A673 (cell line): ENCODE data around the gene RHO. TPM values are rescaled to one million over a fixed set of nuclear protein-coding genes. Genes with fewer than 3 reads are reported as not detected.
A peak's percentile ranks its signal among the peaks of the same experiment; 100 is the strongest.

ENCODE experiments used
- BruUV-seq: library from RNA; stranded (reverse); fragments of 400-500 nt; replicated peaks from 2 replicates; lab custom pipeline; 2021; lab: Mats Ljungman, UMichigan
- CTCF ChIA-PET: fragments of 300-600 bp; sonication (Branson Sonifier 250); formaldehyde crosslinking; loops from one replicate; lab custom pipeline; 2022; ENCODE audit warnings: antibody characterized with exemption; lab: Charles Lee
- POLR2A ChIA-PET: fragments of 300-600 bp; sonication (Branson Sonifier 250); formaldehyde crosslinking; loops from one replicate; lab custom pipeline; 2022; ENCODE audit warnings: antibody characterized with exemption; ENCODE audit not compliant: low non-redundant PET; lab: Charles Lee
- DNase-seq: peaks from one replicate; pipeline ENCODE4 v3.0.0-alpha.2; 2015; ENCODE audit warnings: low spot score
- H3K27ac ChIP-seq: fragments of 200-600 bp; sonication (generic); 2 replicates; pipeline ENCODE4 v1.5.1; 2016; ENCODE audit warnings: mixed run types, low read depth, mild to moderate bottlenecking, mixed read lengths, antibody characterized with exemption, low read length; ENCODE audit not compliant: poor library complexity, severe bottlenecking
- H3K27me3 ChIP-seq: fragments of 200-600 bp; sonication (generic); replicated peaks from 2 replicates; pipeline ENCODE4 v1.6.1; 2017; ENCODE audit warnings: mixed run types, low read depth, mild to moderate bottlenecking, mixed read lengths, antibody characterized with exemption, low read length; ENCODE audit not compliant: insufficient read depth, poor library complexity
- H3K36me3 ChIP-seq: fragments of 200-600 bp; sonication (generic); 2 replicates; pipeline ENCODE4 v1.6.1; 2016; ENCODE audit warnings: mixed run types, mild to moderate bottlenecking, mixed read lengths, antibody characterized with exemption, low read length; ENCODE audit not compliant: insufficient read depth, poor library complexity, severe bottlenecking
- H3K4me1 ChIP-seq: fragments of 200-600 bp; sonication (generic); 2 replicates; pipeline ENCODE4 v1.6.1; 2017; ENCODE audit warnings: mixed run types, mild to moderate bottlenecking, mixed read lengths, antibody characterized with exemption, low read length; ENCODE audit not compliant: insufficient read depth, poor library complexity, severe bottlenecking
- H3K4me3 ChIP-seq: fragments of 200-600 bp; sonication (generic); 2 replicates; pipeline ENCODE4 v1.5.1; 2016; ENCODE audit warnings: low read depth, mixed run types, mild to moderate bottlenecking, mixed read lengths, low read length; ENCODE audit not compliant: poor library complexity, severe bottlenecking
- H3K9me3 ChIP-seq: fragments of 200-600 bp; sonication (generic); 2 replicates; pipeline ENCODE4 v1.6.1; 2016; ENCODE audit warnings: mixed run types, low read depth, mild to moderate bottlenecking, mixed read lengths, antibody characterized with exemption, low read length; ENCODE audit not compliant: poor library complexity, severe bottlenecking
- CTCF ChIP-seq: fragments of 300-800, 200-600 bp; sonication (generic); conservative IDR thresholded peaks from 2 replicates; pipeline ENCODE4 v1.5.1; 2017; ENCODE audit warnings: low read depth, mild to moderate bottlenecking, antibody characterized with exemption, low read length, moderate library complexity, mixed read lengths
- EZH2 ChIP-seq: fragments of 200-600 bp; sonication (generic); IDR thresholded peaks from 2 replicates; pipeline ENCODE4 v1.6.1; 2017; ENCODE audit warnings: borderline replicate concordance, low read depth, mild to moderate bottlenecking, mixed read lengths, antibody characterized with exemption, low read length; ENCODE audit not compliant: poor library complexity, severe bottlenecking
- intact Hi-C: fragments of 100-400 bp; cut with micrococcal nuclease; formaldehyde crosslinking; loops from one replicate; pipeline ENCODE4 v1.10.0; 2022; ENCODE audit not compliant: unreplicated experiment
- total RNA-seq: library from RNA; stranded (reverse); gene quantifications from 2 replicates; pipeline ENCODE4 v1.2.3, GENCODE V29; 2021

Gene RHO
- total RNA-seq, 1 experiment from 2014 or later: not detected

GRCh38 chr3:129532261-129532660 lies 3.8 kb downstream of the RHO start:
- H3K27me3 ChIP-seq: no peaks in the 10 kb centered on the region
- H3K4me3 ChIP-seq: no peak overlapping the region
- H3K27ac ChIP-seq: no peak overlapping the region
- no peaks in the 10 kb centered on the region for H3K4me1 ChIP-seq
- no peaks in the 10 kb centered on the region for H3K36me3 ChIP-seq
- intact Hi-C loops: no loop called here
- POLR2A ChIA-PET: no interaction called here
- H3K9me3 ChIP-seq: no peaks in the 10 kb centered on the region
- no TSS peak for BruUV-seq
- no peak for DNase-seq
- no peak for TF ChIP-seq CTCF
- TF ChIP-seq EZH2: no peak
- CTCF ChIA-PET: no interaction called here

- no peaks in the 10 kb centered on the region for H3K9me3 ChIP-seq
- ChIA-PET CTCF (no interaction called here), POLR2A (no interaction called here)
- no peaks in the 10 kb centered on the region for H3K36me3 ChIP-seq
- DNase-seq: no peak
- no peak overlapping the region for H3K4me3 ChIP-seq
- H3K27me3 ChIP-seq: no peaks in the 10 kb centered on the region
- BruUV-seq: no TSS peak
- intact Hi-C loops: no loop called here
- H3K4me1 ChIP-seq: no peaks in the 10 kb centered on the region
- no peak for TF ChIP-seq EZH2
- no peak for TF ChIP-seq CTCF
- H3K27ac ChIP-seq: no peak overlapping the region
These were observed 5.0 kb downstream of the RHO start for GRCh38 chr3:129533406-129533805.

- no peaks in the 10 kb centered on the region for H3K36me3 ChIP-seq
- H3K4me1 ChIP-seq: no peaks in the 10 kb centered on the region
- intact Hi-C loops: no loop called here
- no peaks in the 10 kb centered on the region for H3K27me3 ChIP-seq
- no TSS peak for BruUV-seq
- no peak for TF ChIP-seq EZH2
- TF ChIP-seq CTCF: no peak
- DNase-seq: peak; percentile 19
- no peak overlapping the region for H3K27ac ChIP-seq
- no peak overlapping the region for H3K4me3 ChIP-seq
- CTCF ChIA-PET: no interaction called here
- H3K9me3 ChIP-seq: no peaks in the 10 kb centered on the region
- POLR2A ChIA-PET: no interaction called here
These were observed 6.1 kb downstream of the RHO start for GRCh38 chr3:129534428-129535027.
